IPS DF 6.9 (cell line): ENCODE results near the gene AP4B1.
A peak's percentile ranks its signal among the peaks of the same experiment; 100 is the strongest.

Experiments used
- DNase-seq: peaks from one replicate; pipeline ENCODE4 v3.0.0-alpha.2; 2013; ENCODE audit warnings: low read depth, low spot score
- H3K27ac ChIP-seq: one replicate; pipeline ENCODE4 v1.5.1; 2013; ENCODE audit warnings: low read length, control low read depth
- H3K27me3 ChIP-seq: 2 replicates; pipeline ENCODE4 v1.6.1; 2013; ENCODE audit warnings: mild to moderate bottlenecking, low read length; ENCODE audit not compliant: control insufficient read depth, insufficient read depth
- H3K36me3 ChIP-seq: 2 replicates; pipeline ENCODE4 v1.6.1; 2013; ENCODE audit warnings: low read length; ENCODE audit not compliant: control insufficient read depth, insufficient read depth
- H3K4me1 ChIP-seq: 2 replicates; pipeline ENCODE4 v1.6.1; 2013; ENCODE audit warnings: low read length; ENCODE audit not compliant: control insufficient read depth, insufficient read depth
- H3K4me3 ChIP-seq: 2 replicates; pipeline ENCODE4 v1.5.1; 2013; ENCODE audit warnings: mild to moderate bottlenecking, low read length
- H3K9me3 ChIP-seq: 2 replicates; pipeline ENCODE4 v1.6.1; 2013; ENCODE audit warnings: low read length, inconsistent platforms; ENCODE audit not compliant: control insufficient read depth, insufficient read depth
- WGBS: extraction: QIAGEN DNeasy Blood & Tissue Kit; methylation state at CpG from one replicate; pipeline ENCODE4 v1.1.7; 2013; ENCODE audit warnings: mixed read lengths, missing lambda C conversion rate; ENCODE audit not compliant: insufficient read length, insufficient coverage; 5-methylcytosine and 5-hydroxymethylcytosine counted together

AP4B1 gene

DNA sequence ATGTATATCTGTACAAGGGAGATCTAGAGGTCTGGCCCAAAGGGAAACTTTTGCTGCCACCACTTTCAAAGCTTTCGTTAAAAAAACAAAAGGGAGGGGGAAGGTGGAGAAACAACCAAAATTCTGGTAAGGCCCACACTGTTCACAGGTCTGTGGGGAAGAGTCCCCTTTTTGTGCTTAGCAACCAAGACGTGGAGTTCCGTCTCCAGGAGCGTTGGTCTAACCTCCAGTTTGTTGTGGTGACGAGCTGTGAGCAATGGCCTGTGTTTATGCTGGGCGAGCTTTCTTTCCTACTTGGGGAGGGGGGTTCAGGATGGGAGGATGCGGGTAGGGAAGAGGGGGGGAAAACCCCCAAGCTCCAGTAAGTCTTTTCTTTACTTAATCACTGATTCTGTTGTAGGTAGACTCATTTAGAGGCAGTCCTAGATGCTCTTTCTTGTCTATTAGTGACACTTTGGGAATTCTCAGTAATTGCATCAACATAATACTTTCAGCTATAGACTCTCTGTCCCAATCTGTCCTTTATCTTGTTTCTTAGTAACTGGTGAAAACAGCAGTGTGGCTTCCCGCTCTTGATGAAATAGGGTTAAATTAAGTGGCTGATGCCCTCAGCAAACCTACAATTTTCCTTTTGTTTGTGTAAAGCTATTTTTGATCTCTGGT, 26.0 kb upstream of the AP4B1 start:
- no peaks in the 10 kb centered on the region for H3K4me1 ChIP-seq
- DNase-seq = no peak

DNA sequence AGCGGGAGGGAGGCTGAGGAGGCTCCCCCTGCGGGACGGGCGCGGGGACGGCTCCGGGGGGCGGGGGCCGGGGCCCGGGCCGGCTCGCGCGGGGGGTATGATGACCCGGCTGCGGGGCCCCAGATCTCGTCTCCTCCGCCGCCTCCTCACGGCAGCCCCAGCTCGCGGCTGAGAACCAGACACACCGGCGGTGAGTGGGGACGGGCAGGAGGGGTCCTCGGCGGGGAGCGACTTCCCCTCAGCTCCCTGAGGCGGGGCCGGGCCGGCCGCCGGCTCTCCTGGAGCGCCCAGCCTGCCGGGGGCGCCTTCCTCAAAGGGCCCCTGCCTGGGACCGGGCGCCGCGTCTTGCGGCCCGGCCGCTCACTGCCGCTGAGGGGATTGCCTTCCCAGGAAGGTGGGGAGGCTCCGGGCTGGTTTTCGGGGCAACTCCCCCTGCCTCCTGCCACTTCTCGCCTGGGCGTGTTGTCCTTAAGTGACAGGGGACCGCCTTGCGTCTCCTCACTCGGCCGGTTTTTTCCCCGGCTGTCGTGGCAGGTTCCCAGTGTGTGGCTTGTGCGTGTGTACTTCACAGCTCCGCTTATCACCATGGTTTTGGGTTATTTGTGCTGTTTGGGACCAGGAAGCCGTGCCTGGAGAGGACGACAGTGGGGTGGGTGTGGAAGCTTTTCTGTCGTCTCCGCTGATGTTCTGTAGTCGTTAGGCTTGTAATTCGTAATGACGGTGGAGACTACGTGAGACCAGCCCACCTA, 25.3 kb upstream of the AP4B1 start:
- Histone ChIP-seq H3K27me3 (no peaks in the 10 kb centered on the region), H3K9me3 (no peaks in the 10 kb centered on the region), H3K27ac (no peak overlapping the region), H3K4me3 (peak overlapping the region; percentile 86), H3K4me1 (no peaks in the 10 kb centered on the region), H3K36me3 (no peaks in the 10 kb centered on the region)
- WGBS = no CpG with 5 or more reads among the region's 64 CpGs
- no peak for DNase-seq

More for the DNA sequence above, 26.0 kb upstream of the AP4B1 start:
- peak overlapping the region; percentile 86; the same call in 1 of the 2 replicates for H3K4me3 ChIP-seq
- no peak overlapping the region for H3K27ac ChIP-seq
- no peaks in the 10 kb centered on the region for H3K9me3 ChIP-seq
- no CpG with 5 or more reads among the region's 8 CpGs for WGBS
- H3K36me3 ChIP-seq = no peaks in the 10 kb centered on the region
- H3K27me3 ChIP-seq = no peaks in the 10 kb centered on the region

DNA sequence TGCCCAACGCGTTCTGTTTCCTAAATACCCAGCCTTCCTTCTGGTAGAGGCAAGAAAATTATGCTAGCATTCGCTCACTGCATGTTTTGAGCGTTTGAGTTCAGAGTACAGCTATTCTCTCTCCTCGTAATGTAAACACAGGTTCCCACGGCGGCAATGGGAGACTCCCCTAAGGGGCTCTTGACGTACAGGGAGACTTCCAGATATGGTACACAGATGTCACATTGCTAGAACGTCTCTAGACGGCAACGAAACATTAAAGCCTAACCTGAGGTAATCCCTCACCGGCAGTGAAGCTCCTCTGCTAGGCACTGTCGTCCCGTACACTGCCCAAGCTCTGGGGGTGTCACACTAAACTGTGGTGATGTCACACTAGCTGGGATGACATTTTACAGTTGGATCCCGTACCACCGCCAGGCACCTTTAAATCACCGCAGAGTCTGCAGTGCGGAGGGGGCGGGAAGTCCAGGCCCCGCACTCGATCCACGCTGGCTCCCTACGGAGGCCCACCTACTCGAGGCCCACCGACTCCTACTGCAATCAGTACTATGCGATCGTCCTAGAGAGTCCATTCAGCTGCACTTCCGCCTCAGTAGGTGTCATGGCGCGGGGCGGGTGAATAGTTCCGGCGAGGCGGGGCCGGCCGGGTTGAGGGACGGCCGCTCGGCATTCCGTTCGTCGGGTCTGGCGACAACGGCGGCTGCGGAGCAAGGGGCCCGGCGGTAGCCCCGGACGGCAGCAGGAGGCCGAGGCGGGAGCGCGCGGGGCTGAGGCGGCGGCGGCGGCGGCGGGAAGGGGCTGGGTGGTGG, 24.5 kb upstream of the AP4B1 start, which contains the start of gene HIPK1:
Gene HIPK1, plus strand, starts transcription at position 384 of the 809 bp plus-strand sequence.
- Histone ChIP-seq H3K4me1 (no peaks in the 10 kb centered on the region), H3K9me3 (no peaks in the 10 kb centered on the region), H3K27me3 (no peaks in the 10 kb centered on the region), H3K36me3 (no peaks in the 10 kb centered on the region), H3K4me3 (peak within 1 kb of the TSS; percentile 86), H3K27ac (no peak within 1 kb of the TSS)
- WGBS = no CpG with 5 or more reads among the region's 61 CpGs
- DNase-seq = peak; percentile 33

DNA sequence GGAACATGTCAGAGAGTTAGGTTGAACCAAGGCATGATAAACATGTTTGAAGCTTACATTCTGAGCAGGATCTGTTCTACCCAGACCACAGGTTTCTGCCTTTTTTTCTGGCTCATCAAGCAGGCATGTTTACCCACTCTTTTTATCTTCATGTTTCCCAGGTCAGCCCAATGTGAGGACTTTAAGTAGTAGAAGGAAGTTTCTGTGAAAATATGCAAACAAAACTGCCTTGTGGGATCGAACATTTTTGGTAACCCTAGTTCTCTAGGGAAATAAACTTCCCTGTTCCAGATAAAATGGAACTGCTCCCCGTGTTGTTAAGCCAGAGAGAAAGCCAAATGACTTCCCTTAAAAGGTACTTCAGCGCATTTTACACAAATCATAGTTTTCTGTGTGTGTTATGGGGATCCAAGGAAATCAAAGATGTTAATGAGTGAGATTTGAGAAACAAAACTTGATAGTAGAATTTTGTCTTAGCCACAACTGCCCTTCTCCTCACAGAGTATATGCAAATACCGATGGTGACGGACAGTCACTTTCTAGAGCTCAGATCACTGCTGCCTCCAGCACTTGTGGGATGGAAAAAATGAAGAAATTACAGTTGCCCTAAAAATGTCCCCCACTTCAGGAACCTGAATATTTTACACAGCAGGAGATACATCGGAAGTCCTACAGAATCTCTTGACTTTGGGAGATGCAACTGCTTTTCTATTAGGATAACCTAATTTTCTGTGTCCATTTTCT, 23.8 kb upstream of the AP4B1 start:
- H3K27ac ChIP-seq = no peak overlapping the region
- no peaks in the 10 kb centered on the region for H3K4me1 ChIP-seq
- H3K4me3 ChIP-seq = peak overlapping the region; percentile 86; the same call in 1 of the 2 replicates
- no peaks in the 10 kb centered on the region for H3K36me3 ChIP-seq
- DNase-seq = no peak
- no peaks in the 10 kb centered on the region for H3K9me3 ChIP-seq
- no CpG with 5 or more reads among the region's 6 CpGs for WGBS
- no peaks in the 10 kb centered on the region for H3K27me3 ChIP-seq

DNA sequence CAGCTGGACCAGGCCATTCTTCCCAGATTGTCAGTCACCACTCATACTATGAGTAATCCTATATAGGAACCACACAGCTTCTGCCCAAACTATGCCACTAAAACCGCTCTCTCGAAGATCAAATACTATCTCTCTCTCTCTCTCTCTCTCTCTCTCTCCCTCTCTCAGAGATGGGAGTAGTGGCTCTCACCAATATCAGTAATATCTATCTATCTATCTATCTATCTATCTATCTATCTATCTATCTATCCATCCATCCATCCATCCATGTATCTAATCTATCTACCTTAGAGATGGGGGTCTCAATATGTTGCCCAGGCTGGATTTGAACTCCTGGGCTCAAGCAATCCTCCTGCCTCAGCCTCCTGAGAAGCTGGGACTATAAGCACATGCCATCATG, 19.9 kb upstream of the AP4B1 start:
- Histone ChIP-seq H3K27me3 (no peaks in the 10 kb centered on the region), H3K36me3 (no peaks in the 10 kb centered on the region), H3K27ac (no peak overlapping the region), H3K9me3 (no peaks in the 10 kb centered on the region), H3K4me1 (no peaks in the 10 kb centered on the region), H3K4me3 (no peak overlapping the region)
- no CpG with 5 or more reads among the region's 2 CpGs for WGBS
- DNase-seq = no peak

DNA sequence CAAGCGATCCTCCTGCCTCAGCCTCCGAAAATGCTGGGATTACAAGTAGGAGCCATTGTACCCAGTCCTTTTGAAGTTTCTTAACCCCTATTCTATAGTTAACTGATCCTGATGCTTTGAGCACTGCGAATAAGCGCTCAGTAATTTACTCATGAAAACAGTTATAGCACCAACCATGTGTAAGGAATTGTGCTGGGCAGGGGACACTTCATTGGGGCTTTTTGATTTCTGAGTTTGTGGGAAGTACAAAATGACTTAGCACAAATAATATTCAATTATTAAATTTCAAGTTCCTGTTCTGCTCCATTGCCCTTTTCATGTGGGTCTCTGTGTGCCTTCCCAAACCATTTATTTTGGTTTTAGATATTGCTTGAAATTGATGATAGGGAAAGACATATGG, 18.4 kb upstream of the AP4B1 start:
- no peaks in the 10 kb centered on the region for H3K4me1 ChIP-seq
- H3K4me3 ChIP-seq = no peak overlapping the region
- DNase-seq = no peak
- no peaks in the 10 kb centered on the region for H3K9me3 ChIP-seq
- no peaks in the 10 kb centered on the region for H3K27me3 ChIP-seq
- no peak overlapping the region for H3K27ac ChIP-seq
- no CpG with 5 or more reads among the region's 4 CpGs for WGBS
- H3K36me3 ChIP-seq = no peaks in the 10 kb centered on the region

DNA sequence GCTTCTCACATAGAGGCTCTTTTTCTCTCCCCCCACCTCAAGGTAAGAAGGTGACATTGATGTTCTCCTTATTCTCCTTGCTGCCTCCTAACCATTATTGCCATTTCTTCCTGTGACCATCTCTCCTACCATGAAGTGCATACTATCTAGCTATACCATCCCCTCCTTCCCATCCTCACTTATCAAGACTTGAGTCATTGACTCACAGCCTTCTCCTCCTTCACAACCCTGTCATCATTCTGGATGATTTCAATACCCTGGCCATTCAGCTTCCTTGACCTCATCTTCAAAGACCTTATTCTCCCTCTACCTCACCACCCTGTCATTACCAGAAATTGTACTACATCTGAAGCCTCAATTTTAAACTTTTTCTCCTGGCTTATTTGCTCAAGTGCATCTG, 13.6 kb upstream of the AP4B1 start:
- no peaks in the 10 kb centered on the region for H3K27me3 ChIP-seq

DNA sequence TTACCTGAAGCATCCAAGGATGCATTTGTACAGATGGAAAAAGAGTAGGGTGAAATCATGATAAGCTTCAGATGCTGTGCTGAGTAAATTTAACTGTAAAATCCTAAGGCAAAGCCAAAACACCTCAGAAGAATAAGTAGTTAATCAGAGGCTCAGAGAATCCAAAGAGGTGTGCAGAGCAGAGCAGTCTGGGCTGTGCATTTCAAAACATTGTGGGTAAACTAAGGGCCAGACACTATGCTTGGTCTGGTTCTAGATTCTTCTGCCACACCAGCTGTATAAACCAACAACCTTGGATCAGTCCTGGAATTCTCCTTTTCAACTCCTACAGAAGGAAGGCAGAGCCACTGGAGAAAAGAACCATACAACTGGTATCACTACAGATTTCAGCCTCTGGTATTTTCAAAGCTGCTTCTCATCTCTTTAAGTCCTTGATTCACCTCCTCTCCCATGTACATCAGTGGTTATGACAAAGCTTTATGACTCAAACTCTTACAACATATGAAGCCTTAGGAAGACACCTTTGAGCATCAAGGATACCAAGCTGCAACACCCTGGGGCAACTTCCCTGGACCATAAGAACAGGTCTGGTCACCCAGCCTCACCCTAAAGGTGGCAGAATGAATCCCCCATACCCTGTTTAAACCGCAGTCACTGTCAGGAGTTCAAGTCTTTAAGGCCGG, 12.9 kb upstream of the AP4B1 start:
- H3K4me1 ChIP-seq = no peaks in the 10 kb centered on the region
- WGBS = no CpG with 5 or more reads among the region's 2 CpGs
- DNase-seq = no peak

More for the DNA sequence above, 13.6 kb upstream of the AP4B1 start:
- H3K36me3 ChIP-seq = no peaks in the 10 kb centered on the region
- DNase-seq = no peak
- H3K9me3 ChIP-seq = no peaks in the 10 kb centered on the region
- no peak overlapping the region for H3K4me3 ChIP-seq
- no peak overlapping the region for H3K27ac ChIP-seq
- no peaks in the 10 kb centered on the region for H3K4me1 ChIP-seq

DNA sequence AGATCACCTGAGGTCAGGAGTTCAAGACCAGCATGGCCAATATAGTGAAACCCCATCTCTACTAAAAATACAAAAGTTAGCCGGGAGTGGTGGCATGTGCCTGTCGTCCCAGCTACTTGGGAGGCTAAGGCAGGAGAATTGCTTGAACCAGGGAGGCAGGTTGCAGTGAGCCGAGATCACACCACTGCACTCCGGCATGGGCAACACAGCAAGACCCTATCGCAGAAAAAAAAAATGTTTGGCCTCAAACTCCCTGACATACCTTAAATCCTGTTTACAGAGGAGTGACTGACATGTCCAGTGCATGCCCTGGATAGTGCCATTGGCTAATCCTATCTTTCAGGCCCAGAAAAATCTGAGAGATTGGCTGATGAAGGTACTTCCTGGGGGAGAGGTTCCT, 12.4 kb upstream of the AP4B1 start:
- no CpG with 5 or more reads among the region's 5 CpGs for WGBS

More for the DNA sequence above, 12.9 kb upstream of the AP4B1 start:
- Histone ChIP-seq H3K9me3 (no peaks in the 10 kb centered on the region), H3K36me3 (no peaks in the 10 kb centered on the region), H3K4me3 (no peak overlapping the region), H3K27me3 (no peaks in the 10 kb centered on the region), H3K27ac (no peak overlapping the region)

More for the DNA sequence above, 12.4 kb upstream of the AP4B1 start:
- no peak overlapping the region for H3K4me3 ChIP-seq
- DNase-seq = no peak
- H3K27ac ChIP-seq = no peak overlapping the region
- H3K9me3 ChIP-seq = no peaks in the 10 kb centered on the region
- H3K27me3 ChIP-seq = no peaks in the 10 kb centered on the region
- H3K4me1 ChIP-seq = no peaks in the 10 kb centered on the region
- no peaks in the 10 kb centered on the region for H3K36me3 ChIP-seq
